Lung microvascular endothelial cell (primary cell): ENCODE data around the gene IL1RAPL1. TPM values are rescaled to one million over a fixed set of nuclear protein-coding genes. Genes with fewer than 3 reads are reported as not detected.
A peak's percentile ranks its signal among the peaks of the same experiment; 100 is the strongest.

Experiments used
- DNase-seq, 2 donors: peaks; one replicate each; pipeline versions ENCODE4 v3.0.0 to v3.0.0-alpha.2; 2010; ENCODE audit warnings: low read depth in 2 of 2
- total RNA-seq: library from RNA; depleted of rRNA; stranded (reverse); fragments of >200 nt; gene quantifications from 2 replicates; pipeline ENCODE4 v1.2.1, GENCODE V29; 2014

Gene IL1RAPL1
- total RNA-seq, 1 donor from 2014 or later, result not detected

- no peak for DNase-seq
Measured at GRCh38 chrX:29407357-29407756, 820.1 kb downstream of the IL1RAPL1 start.

- no peak for DNase-seq
Measured at GRCh38 chrX:29419774-29420553, 832.7 kb downstream of the IL1RAPL1 start.

GRCh38 chrX:29422034-29422433, 834.8 kb downstream of the IL1RAPL1 start:
- no peak for DNase-seq

- DNase-seq, result no peak
Measured at GRCh38 chrX:29431895-29432294, 844.6 kb downstream of the IL1RAPL1 start.

DNA sequence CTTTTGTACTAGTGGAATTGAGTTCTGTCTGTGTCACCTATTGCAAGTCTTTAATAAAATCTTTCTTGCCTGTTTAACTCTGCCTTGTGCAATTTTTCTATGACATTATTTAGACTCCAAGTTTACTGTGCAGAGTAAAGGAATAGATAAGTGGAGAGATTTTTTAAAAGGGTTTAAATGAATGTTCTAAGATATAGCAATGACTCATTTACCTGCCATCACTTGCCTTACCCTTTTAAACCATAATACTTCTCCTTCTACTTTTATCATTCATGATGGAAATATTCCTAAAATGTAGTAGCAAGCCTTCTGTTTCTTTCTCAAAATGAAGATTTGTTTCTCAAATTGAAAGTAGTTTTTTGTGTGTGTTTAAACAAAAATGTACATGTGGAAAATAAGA, 845.3 kb downstream of the IL1RAPL1 start:
- no peak for DNase-seq

- no peak for DNase-seq
Measured at GRCh38 chrX:29434939-29435338, 847.7 kb downstream of the IL1RAPL1 start.

GRCh38 chrX:29435396-29435795, 848.1 kb downstream of the IL1RAPL1 start:
- DNase-seq, result no peak

GRCh38 chrX:29447867-29448266, 860.6 kb downstream of the IL1RAPL1 start:
- no peak for DNase-seq

- DNase-seq, result no peak
Measured at GRCh38 chrX:29453333-29453732, 866.1 kb downstream of the IL1RAPL1 start.

GRCh38 chrX:29455702-29456101, 868.5 kb downstream of the IL1RAPL1 start:
- no peak for DNase-seq

DNA sequence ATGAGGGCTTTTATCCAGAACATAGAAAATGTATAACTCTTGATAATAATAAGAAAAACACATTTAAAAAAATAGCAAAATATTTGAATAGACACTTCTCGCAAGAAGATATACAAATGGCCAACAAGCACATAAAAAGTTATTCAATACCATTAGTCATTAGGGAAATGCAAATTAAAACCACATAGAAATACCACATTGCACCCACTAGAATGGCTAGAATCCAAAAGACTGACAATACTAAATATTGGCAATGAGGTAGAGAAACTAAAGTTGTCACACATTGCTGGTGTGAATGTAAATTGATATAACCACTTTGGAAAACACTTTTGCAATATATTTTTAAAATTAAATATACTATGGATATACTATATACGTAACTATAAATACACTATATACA, 873.8 kb downstream of the IL1RAPL1 start:
- DNase-seq, result no peak

DNA sequence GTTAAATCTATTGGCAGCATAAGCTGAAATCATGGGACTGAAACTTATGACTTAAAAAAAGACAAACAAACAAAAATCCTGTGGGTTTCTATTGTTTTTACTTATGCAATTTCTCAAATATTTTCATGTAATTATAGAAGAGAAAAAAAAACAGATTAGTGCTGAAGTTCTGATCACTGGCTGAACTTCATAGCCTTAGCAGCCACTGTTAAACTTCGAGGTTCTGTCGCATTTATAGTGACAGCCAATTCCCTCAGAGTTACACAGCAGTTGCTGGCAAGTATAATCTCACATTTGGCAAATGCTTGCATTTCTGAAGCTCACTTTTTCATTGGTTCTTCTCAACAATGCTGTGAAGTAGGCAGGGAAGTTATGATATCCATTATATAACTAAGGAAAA, 879.2 kb downstream of the IL1RAPL1 start:
- DNase-seq, result peak in 1 of 2 donors; percentile 43

- DNase-seq, result peak; percentile 17 to 60
Measured at GRCh38 chrX:29468911-29469494, 881.8 kb downstream of the IL1RAPL1 start.

GRCh38 chrX:29470030-29470429, 882.8 kb downstream of the IL1RAPL1 start:
- DNase-seq, result no peak

- DNase-seq, result no peak
Measured at GRCh38 chrX:29471829-29472228, 884.6 kb downstream of the IL1RAPL1 start.

GRCh38 chrX:29477878-29478277, 890.6 kb downstream of the IL1RAPL1 start:
- no peak for DNase-seq

DNA sequence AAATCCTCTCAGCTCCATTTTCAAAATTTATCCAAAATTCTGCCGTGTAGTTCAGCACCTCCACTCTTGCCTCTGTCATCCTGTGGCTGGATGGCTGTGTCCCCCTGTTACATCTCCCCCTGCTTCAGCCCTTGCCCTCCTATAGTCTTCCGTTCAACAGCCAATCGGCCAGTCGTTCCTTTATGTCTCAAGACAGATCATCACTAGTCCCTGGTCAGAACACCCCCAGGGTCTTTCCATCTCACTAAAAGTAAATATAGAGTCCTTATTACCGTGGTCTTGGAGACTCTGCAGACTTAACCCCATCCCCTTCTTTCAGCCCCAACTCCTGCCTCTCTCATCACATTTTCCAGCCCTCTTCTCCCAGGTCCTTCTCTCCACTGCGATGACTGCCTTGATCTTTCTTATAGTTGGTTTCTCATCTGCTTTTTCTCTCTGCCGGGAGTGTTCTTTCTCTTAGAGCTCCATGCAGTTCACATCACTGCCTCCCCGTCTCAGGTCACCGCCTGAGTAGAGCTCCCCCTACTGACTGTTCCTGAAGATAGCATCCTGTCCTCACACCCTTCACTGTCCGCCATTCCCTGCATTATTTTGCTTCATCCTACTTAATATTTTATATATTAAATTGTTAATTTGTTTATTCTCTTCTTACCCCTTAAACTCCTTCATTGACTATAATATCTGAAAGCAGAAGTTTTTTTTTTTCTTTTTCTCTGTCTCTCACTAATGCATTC, 891.3 kb downstream of the IL1RAPL1 start:
- DNase-seq, result peak; percentile 50 to 62

GRCh38 chrX:29487214-29487613, 900.0 kb downstream of the IL1RAPL1 start:
- no peak for DNase-seq

DNA sequence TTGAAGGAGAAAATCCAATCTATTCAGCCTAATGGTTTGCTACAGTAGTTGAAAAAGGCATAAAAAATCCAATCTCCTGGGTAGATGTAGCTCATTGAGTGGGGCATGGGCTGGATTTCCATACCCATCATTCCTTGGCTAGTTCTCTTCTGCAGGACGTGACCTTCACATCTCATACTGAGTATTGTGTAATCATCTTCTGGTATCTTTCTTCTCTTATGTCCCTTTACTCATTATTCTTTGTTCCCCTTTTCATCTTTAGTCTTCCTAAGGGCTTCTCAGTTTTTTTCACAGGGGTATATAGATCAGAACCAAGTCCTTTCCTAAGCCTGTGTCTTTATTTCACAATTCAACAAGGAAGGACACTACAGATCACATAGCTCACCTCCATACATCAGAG, 900.5 kb downstream of the IL1RAPL1 start:
- no peak for DNase-seq

GRCh38 chrX:29488919-29489318, 901.7 kb downstream of the IL1RAPL1 start:
- DNase-seq, result peak; percentile 1 to 32

DNA sequence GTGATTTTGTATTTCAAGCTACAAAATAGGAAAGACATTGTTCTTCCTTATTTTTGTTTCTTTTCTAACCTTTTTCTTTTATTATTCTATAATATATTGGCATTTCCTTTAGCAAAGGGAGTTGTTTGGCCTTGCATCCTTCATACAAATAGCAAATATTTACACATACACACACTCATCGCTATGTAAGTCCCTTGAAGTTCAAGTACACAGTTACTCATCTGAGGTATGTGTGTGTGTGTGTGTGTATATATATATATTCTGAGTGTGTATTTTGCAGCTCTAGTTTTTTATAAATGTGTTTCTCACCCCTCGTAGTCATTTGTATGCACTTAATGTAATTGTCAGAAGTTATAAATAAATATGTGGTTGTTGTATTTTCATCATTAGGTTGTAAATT, 903.4 kb downstream of the IL1RAPL1 start:
- DNase-seq, result no peak

- DNase-seq, result no peak
Measured at GRCh38 chrX:29491659-29492058, 904.4 kb downstream of the IL1RAPL1 start.
